Ammon's horn (tissue), 1 donor: ENCODE measurements around the gene G3BP2.
"Not testable (repeated sequence)": the region's sequence is repeated elsewhere in the genome, so short reads cannot be mapped to it uniquely, and the experiment has no call there.

Experiments used
- DNase-seq: peaks from one replicate; pipeline ENCODE4 v3.0.0-alpha.2; 2016; ENCODE audit warnings: low spot score

Gene G3BP2

DNA sequence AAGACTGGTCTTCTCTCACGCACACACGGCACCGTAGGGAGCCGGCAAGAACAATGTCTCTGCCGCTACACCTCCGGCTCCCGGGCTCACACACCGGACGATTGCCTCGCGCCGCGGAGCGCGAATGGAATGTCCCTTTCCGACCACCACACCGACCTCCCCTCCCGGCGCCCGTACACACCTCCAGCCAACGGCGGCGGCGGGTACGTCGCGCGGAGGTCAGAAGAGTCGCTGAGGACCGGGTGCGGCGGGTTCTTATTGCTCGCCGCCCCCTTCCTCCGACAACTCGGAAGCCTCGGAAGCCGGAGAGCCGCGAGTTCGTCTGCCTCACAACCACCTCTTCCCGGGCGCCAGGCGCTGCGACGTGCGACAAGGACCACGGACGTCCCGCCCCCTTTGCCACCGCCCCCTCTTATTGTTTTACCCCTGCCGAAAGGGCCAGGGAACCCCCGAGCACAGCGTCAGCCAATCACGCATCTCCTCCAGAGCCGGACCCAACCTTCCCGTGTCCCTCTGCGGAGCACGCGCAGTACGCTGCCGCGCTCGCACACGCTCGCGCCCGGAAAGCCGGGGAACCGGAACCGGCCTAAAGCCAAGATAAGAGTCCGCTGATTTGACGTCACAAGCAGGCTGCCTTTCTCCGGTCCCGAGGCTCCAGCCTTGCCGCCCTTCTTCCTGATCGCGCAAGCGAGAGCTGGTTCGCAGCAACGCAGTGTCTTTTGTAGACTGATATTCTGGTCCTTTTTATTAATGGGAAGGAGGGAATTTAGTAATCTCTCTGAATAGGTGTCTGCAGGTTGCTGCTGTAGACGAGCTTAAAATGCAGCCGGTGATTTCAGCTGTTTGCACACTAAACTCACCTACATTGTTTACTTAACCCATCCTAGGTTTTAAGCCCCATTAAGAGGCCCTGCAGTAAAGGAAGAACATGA, at the start of gene G3BP2:
Gene G3BP2 (minus strand): TSS at position 385 of the 932 bp plus-strand sequence. CDS start 11,386 bp downstream, outside the sequence.
- peak; percentile 99 for DNase-seq

DNA sequence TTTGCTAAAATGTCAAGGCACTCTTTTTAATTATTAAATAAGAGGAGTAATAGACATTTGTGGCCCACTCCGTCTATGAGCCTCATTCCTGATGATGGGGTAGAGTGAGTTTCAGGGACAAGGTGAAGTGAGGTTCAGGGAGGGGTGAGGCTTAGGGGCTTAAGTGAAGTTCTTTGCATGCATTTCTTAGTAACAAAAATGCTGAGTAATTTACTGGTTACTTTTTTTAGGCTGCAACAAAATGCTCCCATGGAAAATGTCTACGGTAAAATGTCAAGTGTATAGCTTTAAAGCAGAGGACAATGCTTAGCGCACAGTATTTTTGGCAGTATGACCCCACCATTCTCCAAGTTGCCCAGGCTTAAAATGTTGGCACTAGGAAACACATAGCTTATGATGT, 49.2 kb upstream of the G3BP2 start:
- DNase-seq: no peak

DNA sequence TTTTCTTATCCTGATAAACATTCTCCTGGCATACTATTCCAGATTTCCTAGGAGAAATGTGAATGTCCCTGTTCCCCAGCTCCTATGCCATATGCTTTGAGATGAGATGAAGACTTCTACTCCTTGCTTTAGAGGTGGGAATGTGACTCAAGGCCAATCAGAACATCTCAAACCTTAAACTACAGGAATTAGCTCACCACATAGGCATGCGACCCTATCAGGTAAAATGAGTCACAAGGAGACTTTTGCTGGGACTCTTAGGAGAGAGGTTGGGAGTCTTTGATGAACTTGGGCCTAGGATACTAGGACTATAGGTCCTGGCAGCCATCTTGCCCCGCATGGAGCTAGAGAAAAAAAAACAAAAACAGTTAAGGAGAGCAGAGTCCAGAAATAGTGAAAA, 45.3 kb upstream of the G3BP2 start:
- no peak for DNase-seq

DNA sequence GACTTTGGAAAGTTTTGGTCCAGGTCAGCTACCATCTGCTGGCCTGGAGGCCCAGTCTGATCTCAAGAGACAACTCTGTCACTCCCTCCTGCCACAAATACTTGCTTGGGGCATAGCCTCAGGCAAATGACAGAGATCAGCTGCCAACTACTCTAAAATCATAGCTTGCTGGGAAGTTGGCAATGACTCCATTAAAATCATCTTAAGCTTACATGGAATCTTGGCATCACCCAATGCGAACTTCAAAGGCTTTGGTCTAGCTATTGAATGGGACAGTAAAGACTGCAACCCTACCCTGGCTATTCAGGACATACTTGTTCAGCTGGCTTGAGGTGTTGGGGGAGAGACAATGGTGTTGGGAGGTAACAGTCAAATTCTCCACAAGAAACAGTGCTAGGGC, 44.2 kb upstream of the G3BP2 start:
- no peak for DNase-seq

DNA sequence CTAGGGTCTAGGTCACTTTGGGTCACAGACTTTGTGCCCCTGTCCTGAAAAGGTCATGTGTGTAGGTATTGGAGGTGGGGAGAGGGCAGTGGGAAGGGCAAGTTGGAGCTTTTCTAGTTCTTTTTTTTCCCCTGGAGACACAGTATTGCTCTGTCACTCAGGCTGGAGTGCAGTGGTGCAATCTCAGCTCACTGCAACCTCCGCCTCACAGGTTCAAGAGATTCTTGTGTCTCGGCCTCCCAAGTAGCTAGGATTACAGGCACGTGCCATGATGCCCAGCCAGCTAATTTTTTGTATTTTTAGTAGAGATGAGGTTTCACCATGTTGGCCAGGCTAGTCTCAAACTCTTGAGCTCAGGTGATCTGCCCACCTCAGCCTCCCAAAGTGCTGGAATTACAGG, 42.8 kb upstream of the G3BP2 start:
- not testable (repeated sequence) for DNase-seq

DNA sequence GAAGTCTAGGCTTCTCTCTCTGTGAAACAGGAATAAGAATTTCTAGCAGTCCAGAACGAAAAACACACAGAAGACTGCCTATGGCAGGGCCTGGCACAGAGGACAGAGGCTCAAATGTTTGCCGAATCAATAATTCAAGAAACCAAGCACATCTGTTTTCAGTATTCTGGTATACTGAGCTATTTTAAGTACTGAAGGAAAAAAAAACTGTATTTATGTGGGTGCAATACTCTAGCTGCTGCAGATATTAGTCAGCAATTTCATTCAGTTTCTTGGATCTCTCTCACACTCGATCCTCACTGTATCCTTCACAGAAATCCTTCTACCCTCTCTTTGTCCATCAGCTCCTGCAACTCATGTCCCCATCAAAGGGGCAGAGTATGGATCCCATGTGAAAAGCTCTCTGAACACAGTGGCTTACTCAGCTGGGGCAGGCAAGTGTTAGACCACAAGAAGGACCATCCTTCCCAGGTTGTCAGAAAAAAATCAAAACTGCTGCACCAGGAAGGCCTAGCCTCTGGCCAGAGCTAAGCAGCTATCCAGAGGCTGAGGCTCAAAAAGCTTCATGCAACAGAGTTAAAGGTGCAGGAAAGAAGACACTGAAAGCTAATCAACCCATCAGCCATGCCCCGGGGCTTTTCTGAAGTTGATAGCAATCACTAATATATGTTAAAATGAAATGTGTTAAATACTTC, 42.0 kb upstream of the G3BP2 start:
- DNase-seq: peak; percentile 30

DNA sequence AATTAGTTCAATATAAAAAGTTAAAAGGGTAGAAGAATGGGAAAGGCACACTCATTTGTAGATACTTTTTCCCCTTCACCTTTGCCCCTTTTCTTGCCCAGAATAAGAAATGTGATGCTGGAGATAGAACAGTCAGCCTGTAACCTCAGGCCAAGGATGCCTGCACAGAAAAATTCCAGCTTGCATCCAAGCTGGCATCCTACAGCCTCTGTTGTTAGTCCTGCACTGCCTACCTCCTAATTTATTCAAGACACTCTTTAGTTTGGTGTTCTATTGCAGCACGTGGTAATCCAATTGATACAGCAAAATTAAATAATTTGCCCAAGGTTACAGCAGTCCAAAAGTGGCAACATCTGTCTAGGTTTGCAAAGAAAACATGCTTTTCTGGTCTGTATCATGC, 41.5 kb upstream of the G3BP2 start:
- DNase-seq: no peak

DNA sequence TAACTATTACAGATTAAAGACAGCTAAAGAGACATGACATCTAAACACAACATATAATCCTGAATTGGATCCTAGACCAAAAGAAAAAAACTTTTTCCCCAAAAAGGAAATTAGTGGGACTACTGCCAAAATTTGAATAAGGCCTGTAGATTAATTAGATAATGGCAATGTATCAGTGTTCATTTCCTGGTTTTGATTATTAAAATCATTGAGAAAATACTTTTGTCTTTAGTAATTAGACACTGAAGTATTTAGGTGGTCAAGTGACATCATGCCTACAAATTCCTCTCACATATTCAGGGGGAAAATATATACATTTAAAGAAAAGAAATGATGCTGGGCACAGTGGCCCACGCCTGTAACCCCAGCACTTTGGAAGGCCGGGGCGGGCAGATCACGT, 40.8 kb upstream of the G3BP2 start:
- DNase-seq: no peak

DNA sequence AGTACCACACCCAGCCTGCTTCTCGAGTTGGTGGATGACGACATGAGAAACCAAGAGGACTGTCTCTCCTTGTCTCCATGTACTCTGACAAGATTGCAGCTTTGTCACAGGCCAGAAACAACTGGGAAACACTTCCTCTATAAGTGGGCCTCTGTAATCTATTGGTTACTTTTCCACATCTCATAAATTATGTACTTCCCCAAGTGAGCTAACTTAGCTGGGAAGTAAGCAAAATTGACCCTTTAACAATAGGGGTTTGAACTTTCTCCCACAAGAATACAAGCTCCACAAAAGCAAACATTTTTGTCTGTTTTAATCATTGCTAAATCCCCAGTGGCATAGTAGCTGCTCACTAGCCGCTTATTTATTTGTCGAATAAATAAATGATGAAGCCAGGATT, 37.0 kb upstream of the G3BP2 start:
- no peak for DNase-seq

DNA sequence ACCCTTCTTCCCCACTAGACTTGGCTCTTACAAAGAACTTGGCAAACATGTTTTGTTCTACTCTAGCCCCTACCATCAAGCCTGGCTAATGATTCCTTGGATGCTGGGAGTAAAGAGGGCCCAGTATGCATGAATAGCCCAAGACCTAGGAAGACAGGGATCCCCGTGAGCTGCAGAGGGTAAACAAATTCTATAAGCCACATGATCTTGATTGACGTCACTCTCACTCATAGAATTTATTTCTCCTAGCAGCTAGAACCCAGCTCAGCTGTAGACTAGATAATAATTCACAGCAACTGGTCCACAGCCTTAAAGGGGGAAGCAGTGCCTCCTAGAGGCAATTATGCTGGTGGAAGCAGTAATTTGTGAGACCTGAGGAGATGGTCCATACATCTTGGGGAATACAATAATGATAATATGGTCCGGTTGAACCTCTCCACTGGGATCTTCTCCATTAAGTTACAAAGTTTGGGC, 35.0 kb upstream of the G3BP2 start:
- no peak for DNase-seq

DNA sequence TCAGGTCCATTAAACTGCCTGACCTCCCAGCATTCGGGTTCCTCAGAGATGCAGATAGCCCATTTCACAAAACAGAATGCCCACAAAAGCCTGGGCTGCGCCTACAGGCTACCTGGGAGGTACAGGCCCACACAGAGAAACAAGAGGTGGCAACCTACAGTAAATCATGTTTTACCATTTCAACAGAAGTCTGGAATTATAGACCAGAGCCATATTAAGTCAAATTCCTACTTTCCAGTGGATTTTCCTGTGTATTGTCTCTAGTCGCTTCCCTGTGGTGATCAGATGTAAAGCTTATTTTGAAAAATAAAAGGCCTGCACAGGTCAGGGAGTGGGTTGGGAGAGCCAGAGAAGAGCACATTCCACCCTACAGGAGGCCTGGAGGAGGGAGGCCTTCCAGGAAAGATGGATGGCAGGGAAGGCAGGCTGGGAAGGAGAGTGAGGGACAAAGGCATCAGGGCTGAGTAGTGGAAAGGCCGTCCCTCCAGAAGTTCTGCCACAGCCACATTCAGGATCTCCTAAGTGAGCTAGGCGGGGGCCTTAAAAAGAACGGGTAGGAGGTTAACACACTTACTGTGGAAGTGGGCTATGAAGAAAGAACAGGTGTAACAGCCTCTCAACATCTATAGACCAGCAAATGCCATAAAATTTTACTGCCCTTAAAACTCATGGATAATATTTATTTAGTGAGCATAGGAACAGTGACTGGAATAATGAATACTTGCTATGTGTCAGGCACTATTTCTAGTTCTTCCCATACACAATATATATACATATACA, 32.2 kb upstream of the G3BP2 start:
- no peak for DNase-seq

DNA sequence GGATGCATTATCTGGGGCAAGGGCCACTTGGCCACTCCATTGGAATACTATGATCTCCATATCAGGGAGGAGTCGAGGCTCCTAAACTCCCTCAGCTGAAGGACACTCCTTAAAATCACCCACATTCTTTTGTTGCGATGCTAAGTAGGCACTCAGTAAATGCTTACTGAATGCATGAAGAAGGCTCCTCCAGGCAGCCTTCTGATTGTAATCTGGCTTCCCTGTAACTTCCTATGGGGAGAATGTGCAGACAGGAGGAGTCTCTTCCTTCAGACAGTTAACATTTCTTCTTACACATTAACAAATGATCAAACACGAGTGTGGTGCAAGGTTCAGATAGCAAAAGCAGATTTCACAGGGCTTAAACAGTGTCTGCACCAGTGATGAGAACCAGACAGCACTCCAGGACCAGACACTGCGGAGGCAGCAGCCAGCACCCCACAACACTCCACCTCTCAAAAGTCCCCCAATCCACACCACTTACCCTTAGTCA, 29.8 kb upstream of the G3BP2 start:
- DNase-seq: no peak

DNA sequence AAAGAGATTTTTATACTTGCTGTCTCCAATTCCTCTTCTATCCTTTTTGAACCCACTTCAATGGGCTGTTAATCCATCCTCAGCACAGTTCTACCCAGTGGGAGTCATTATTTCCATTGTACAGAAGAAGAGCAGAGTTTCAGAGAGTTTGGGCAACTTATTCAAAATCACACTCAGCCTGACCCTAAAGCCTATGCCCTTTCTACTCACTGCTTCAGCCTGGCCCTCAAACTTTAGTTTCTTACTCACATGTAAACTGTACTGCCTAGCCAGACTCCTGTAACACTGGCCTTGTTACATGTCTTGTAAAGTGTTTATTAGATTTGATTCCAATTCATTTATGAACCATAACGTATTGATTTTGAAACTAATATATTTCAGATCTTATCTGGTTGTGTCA, 26.1 kb upstream of the G3BP2 start:
- DNase-seq: no peak

DNA sequence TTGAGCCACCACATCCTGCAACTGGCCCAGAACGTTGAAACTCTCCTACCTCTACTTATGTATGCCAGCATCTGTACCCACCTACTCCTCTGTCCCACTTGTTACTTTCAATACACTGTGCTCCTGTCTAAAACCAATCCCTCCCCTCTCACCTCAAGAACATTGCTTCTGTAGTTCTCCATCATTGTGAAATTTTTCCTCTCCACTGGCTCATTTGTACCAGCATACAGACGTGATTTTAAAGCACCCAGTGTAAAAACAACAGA, 25.7 kb upstream of the G3BP2 start:
- no peak for DNase-seq

DNA sequence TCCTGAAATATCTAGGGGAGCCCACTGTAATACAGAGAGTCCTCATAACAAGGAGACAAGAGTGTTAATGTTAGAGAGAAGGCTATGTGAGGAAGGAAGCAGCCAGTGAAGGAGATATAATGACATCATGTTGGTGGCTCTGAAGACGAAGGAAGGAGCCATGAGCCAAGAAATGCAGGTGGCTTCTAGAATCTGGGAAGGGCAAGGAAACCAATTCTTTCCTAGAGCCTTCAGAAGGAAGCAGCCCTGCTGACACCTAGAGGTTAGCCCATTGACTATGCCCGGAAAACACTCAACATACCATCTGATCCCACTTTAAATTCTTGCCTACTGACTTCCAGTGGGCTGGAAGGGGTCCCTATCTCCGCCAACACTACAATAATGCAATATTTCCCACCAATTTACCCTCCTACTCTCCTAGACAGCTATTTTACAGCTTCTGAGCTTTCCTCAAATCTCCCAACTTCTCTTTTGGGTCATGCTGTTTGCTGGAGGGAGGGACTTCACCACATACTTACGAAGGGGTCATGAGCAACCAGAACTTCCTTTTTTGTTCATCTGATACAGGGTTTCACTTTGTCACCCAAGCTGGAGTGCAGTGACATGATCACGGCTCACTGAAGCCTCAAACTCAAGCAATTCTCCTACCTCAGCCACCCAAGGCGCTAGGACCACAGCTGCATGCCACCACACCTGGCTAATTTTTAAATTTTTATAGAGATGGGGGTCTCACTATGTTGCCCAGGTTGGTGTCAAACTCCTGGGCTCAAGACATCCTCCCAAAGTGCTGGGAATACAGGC, 25.2 kb upstream of the G3BP2 start:
- DNase-seq: peak; percentile 47

DNA sequence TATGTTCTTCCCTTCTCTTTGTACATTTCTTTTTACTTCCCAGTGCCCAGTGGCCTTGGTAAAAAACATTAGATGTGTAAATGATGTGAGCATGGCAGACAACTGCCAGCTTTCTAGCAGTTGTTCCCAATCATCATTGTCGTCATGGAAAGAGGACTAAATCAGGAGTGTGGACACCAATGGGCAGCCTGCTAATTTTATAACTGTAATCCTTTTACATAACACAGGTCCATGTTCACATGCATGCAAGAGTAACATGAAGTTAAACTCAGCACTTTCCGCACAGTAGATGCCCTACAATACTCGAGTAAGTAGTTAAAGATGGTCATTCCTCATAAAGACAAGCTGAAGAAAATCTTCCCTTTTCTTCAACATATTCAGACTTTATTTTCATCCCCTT, 23.4 kb upstream of the G3BP2 start:
- DNase-seq: no peak

DNA sequence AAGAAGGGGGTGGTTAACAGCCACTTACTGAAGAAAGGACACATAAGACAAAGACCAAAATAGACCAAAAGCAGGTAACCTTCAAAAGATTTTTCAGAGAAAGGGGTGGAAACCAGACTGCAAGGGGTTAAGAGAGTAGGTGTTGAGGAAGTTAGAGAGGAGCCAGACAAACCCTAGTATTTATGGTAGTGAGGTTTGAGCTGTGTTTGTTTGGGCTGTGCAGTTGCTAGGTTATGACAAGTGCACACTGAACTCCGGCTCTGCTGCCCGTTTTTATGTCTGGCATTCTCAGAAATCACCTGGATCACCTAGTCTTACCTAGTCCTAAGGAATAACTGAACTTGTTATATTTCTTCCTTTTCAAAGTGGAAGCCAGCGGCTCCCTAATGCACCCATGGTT, 22.9 kb upstream of the G3BP2 start:
- no peak for DNase-seq

DNA sequence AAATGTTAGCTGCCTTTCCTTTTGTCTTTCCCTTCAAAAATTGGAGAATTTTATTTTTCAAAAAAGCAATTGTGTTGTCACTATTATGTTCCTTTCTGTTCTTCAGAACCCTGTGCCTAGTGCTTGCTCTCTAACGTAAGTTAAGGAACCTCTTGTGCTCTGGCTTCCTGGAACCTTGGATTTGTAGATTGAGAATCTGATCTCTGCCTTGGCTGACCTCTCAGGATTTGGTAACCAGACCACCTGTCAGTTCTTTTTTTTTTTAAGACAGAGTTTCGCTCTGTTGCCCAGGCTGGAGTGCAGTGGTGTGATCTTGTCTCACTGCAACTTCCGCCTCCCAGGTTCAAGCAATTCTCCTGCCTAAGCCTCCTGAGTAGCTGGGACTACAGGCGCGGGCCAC, 18.9 kb upstream of the G3BP2 start:
- DNase-seq: not testable (repeated sequence)

DNA sequence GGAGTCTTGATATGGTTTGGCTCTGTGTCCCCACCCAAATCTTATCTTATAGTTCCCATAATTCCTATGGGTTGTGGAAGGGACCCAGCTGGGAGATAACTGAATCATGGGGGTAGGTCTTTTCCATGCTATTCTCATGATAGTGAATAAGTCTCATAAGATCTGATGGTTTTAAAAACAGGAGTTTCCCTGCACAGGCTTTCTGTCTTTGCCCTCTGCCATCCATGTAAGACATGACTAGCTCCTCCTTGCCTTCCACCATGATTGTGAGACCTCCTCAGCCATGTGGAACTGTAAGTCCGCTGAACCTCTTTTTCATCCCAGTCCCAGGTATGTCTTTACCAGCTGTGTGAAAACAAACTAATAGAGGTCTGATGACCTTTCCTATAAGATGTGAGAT, 13.9 kb upstream of the G3BP2 start:
- not testable (repeated sequence) for DNase-seq

DNA sequence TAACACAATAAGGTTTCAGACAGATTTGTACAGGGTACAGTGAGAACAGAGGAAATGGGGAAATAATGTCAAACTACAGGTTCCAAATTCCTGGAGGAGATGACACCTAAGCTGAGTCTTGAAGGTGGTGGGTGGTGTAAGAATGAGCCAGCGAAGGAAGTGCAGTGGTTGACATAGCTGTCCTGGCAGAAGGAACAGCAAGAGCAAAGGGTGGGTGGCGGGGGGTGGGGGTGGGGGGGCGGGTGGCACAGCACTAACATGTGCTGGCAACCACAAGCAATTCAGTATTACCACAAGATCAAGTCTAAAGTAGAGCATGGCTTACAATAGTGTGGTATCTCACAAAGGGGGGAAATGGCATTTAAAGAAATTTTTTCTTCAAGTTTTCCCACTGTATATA, 13.1 kb upstream of the G3BP2 start:
- DNase-seq: no peak

DNA sequence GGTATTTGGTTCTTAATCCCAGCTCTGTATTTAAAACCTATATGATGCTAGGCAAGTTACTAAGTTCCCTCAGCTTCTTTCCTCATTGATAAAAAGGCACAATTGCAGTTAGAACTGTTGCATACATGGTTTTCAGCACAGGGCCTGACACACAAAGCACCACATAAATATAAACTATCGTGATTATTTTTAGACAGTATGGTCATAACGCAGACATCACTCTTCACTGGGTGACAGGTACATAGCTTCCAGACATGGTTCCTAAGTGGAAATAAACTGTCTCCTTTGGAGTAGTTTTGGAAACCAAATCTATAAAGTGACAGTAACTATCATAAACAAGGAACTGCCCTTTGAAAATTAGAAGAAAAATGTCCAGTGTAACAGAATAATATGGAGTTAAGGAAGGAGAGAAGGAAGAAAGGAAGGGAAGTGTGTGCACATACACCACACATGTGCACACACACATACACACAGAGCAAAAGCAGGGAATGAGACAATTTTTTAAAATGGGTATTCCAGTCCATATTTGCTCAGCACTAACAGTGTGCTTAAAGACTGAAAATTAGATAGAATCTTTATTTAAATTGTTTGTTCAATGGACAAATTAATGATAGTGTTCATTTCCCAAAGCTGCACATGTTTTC, 12.5 kb upstream of the G3BP2 start:
- no peak for DNase-seq
